ENCODE results near the gene TLX3. TPM values are rescaled to one million over a fixed set of nuclear protein-coding genes. Genes with fewer than 3 reads are reported as not detected.

Gene TLX3
- total RNA-seq, 1 experiment from 2014 or later = not detected

DNA sequence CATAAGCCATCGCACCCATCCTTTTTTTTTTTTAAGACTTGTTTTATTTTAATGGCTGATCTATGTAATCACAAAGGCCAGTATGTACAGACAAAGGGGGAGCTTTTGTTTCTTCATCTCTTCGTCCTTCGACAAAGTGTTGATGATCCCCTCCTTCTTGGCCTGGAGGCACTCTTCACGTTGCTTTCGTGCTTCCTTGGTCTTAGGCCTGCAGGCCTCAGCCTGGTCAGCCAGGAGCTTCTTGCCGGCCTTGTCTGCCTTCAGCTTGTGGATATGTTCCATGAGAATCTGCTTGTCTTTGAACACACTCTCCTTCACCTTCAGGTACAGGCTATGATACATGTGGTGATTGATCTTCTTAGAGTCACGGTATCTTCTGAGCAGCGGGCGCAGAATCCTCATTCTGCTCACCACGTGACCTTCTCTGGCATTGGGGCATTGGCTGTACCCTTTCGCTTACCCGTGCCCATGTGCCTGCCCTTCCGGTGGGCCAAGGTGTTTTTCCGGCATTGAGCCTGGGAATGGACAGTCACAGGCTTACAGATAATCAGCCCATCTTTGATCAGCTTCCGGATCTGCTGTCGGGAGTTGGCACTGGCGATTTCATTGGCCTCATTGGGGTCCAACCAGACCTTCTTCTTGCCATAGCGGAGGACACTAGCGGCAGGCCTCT, 36.0 kb downstream of the TLX3 start:
- Mint-ChIP-seq H3K36me3 (no peaks in the 10 kb centered on the region), H3K4me3 (no peak overlapping the region), H3K27me3 (ENCODE audit: low read depth) (no peaks in the 10 kb centered on the region), H3K27ac (no peak overlapping the region), H3K4me1 (no peaks in the 10 kb centered on the region), H3K9me3 (peaks cover under 1% of the 10 kb centered on the region; the same call in 1 of the 2 replicates)
- no peak for TF ChIP-seq EMX1 (CRISPR knock-in tag; IDR thresholded peaks at IDR 0.05)
- no peak for TF ChIP-seq ZNF232 (CRISPR knock-in tag; IDR thresholded peaks at IDR 0.05)
- no peak for TF ChIP-seq SMAD4 (CRISPR knock-in tag; IDR thresholded peaks at IDR 0.05)
- TF ChIP-seq ZNF671 (CRISPR knock-in tag; IDR thresholded peaks at IDR 0.05) = no peak
- no peak for TF ChIP-seq FOXJ3 (CRISPR knock-in tag; IDR thresholded peaks at IDR 0.05; ENCODE audit: borderline replicate concordance)
- no peak for TF ChIP-seq ZNF532 (CRISPR knock-in tag; IDR thresholded peaks at IDR 0.05; ENCODE audit: borderline replicate concordance)
- no peak for TF ChIP-seq IRF2 (CRISPR knock-in tag; IDR thresholded peaks at IDR 0.05; ENCODE audit: borderline replicate concordance, low read depth)
- TF ChIP-seq, protein P1, sequence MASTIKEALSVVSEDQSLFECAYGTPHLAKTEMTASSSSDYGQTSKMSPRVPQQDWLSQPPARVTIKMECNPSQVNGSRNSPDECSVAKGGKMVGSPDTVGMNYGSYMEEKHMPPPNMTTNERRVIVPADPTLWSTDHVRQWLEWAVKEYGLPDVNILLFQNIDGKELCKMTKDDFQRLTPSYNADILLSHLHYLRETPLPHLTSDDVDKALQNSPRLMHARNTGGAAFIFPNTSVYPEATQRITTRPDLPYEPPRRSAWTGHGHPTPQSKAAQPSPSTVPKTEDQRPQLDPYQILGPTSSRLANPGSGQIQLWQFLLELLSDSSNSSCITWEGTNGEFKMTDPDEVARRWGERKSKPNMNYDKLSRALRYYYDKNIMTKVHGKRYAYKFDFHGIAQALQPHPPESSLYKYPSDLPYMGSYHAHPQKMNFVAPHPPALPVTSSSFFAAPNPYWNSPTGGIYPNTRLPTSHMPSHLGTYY (CRISPR knock-in tag; IDR thresholded peaks at IDR 0.05) = no peak
- TF ChIP-seq, protein P2, sequence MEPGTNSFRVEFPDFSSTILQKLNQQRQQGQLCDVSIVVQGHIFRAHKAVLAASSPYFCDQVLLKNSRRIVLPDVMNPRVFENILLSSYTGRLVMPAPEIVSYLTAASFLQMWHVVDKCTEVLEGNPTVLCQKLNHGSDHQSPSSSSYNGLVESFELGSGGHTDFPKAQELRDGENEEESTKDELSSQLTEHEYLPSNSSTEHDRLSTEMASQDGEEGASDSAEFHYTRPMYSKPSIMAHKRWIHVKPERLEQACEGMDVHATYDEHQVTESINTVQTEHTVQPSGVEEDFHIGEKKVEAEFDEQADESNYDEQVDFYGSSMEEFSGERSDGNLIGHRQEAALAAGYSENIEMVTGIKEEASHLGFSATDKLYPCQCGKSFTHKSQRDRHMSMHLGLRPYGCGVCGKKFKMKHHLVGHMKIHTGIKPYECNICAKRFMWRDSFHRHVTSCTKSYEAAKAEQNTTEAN (CRISPR knock-in tag; IDR thresholded peaks at IDR 0.05) = no peak
- no peak for TF ChIP-seq HMGA2 (CRISPR knock-in tag; IDR thresholded peaks at IDR 0.05)
- TF ChIP-seq RELA (CRISPR knock-in tag; IDR thresholded peaks at IDR 0.05; ENCODE audit: borderline replicate concordance) = no peak
- no peak for TF ChIP-seq E2F4 (CRISPR knock-in tag; IDR thresholded peaks at IDR 0.05; ENCODE audit: borderline replicate concordance, low read depth)
- TF ChIP-seq NR2C2 (CRISPR knock-in tag; IDR thresholded peaks at IDR 0.05) = no peak
- TF ChIP-seq ZSCAN18 (CRISPR knock-in tag; IDR thresholded peaks at IDR 0.05) = no peak
- TF ChIP-seq ZNF263 (CRISPR knock-in tag; IDR thresholded peaks at IDR 0.05; ENCODE audit: low read depth) = no peak
- no peak for TF ChIP-seq HMGXB4 (CRISPR knock-in tag; IDR thresholded peaks at IDR 0.05)
- no peak for TF ChIP-seq SOX15 (CRISPR knock-in tag; IDR thresholded peaks at IDR 0.05)
- POLR2A ChIA-PET = interaction anchor here (0.6 kb wide), 1 partner anchor 51 kb away, joined by 5 read pairs; no protein-coding TSS in a partner anchor
- DNase-seq (ENCODE audit: low spot score) (no peak), ATAC-seq (no peak)
- CTCF ChIA-PET = interaction anchor here (0.7 to 3.7 kb wide), 2 partner anchors 72 to 536 kb away, joined by 3 to 17 read pairs; no protein-coding TSS in a partner anchor

All from WTC11 (cell line).